ENCODE measurements around the gene HACL1. TPM values are rescaled to one million over a fixed set of nuclear protein-coding genes. Genes with fewer than 3 reads are reported as not detected.
A peak's percentile ranks its signal among the peaks of the same experiment; 100 is the strongest.

The HACL1 gene
- total RNA-seq (2014; rRNA removed; shearing (Covaris generic)), result 22.4 and 23.6 TPM in 2 replicates

DNA sequence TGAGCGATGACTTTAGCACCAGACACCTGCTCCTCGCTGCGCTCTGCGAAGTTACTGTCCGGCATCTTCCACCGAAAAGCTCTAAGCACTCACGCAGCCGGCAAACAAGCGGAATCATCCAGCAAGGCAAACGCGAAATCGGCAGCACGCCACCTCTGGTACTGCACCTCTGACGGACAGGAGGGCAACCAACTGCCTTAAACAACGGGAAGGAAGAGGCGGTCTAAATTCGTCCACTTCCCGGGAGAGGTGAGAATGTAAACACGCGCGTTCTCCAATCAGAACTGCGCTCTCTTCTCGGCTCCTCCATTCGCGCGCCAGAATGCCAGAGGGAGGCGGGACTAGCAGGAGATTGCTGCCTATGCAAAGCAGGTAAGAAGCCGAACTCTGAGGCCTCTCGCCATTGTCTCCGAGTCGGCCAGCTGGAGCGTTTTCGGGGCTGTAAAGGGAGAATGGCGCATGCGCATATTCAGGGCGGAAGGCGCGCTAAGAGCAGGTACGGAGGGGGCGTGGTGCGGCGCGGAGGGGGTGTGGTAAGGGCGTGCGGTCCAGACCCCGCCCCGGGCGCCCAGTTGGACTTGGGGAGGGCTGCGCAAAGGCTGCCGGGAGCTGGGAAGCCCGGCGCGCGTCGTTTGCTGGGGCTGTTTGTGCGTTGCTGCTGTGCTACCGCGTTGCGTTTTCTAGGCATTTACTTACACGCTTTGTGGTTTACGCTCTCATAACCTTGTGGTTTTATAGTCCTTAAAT lies at the start of gene HACL1, which contains the start of gene BTD:
Gene HACL1 (minus strand): TSS at position 171 of the 747 bp plus-strand sequence. CDS start 106 bp downstream, at position 65.
Gene BTD (plus strand): TSS at position 347 of the 747 bp plus-strand sequence. CDS start 33,695 bp downstream, outside the sequence.
- DNase-seq (ENCODE audit: low spot score), result peak; percentile 95

DNA sequence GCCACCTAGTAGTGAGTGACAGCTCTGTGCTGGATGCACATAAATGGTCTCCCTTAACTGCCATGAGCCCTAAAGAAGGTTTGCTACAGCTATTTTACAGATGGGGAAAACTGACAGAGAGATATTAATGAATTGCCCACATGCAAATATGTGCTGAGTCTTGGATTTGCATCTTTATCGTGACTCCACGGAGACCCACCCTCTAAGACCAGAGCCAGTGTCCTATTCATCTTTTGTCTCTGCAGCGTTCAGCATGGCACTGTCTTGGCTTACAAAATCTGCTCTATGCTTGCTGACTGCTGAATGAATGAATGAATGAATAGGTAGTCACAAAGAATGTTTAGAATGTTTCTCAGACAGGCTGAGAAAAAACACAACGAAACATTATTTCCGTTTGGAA lies 48.5 kb upstream of the HACL1 start:
- DNase-seq (ENCODE audit: low spot score), result no peak

DNA sequence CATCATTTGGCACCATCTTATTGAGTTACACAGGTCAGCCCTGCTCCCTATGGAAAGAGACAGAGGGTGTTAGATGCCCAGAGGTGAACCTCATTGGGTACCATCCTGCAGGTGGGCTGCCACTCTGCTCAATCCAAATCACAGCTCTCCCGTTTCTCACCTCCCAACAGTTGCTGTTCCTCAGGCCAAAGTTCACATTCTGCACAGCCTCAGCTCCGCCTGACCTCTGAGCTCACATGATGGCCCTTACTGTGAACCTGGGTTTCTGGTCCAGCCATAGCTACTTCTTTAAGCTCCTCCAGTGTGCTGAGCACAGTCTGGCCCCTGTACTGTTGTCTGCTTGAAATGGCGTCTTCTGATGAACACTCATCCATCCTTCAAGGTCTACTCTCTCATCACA lies 48.0 kb upstream of the HACL1 start:
- DNase-seq (ENCODE audit: low spot score), result no peak

DNA sequence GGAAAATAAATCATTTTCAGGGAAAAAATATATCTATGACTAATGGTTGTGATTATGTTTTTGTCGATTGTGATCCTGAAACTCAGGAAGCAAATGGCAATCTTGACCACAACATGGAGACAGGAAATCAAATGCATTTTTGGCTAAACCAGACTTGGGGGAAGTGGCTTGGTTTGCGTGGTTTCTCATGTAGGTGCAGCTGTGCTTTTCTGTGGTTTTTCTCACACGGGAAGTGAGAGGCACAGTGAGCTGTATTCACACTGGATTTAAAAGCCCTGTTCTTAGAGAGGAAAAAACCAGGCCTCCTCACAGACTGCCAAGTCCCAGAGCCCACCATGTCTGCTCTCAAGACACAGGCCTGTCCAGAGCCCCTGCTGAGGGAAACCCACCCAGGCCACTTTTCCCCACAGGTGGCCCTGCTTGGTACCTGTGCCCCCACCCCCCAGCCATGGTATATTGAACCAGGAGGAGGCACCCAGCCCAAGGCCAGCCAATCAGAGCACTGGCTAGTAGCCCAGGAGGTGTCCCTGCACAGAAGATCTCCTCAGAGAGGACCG lies 46.3 kb upstream of the HACL1 start:
- no peak for DNase-seq (ENCODE audit: low spot score)

DNA sequence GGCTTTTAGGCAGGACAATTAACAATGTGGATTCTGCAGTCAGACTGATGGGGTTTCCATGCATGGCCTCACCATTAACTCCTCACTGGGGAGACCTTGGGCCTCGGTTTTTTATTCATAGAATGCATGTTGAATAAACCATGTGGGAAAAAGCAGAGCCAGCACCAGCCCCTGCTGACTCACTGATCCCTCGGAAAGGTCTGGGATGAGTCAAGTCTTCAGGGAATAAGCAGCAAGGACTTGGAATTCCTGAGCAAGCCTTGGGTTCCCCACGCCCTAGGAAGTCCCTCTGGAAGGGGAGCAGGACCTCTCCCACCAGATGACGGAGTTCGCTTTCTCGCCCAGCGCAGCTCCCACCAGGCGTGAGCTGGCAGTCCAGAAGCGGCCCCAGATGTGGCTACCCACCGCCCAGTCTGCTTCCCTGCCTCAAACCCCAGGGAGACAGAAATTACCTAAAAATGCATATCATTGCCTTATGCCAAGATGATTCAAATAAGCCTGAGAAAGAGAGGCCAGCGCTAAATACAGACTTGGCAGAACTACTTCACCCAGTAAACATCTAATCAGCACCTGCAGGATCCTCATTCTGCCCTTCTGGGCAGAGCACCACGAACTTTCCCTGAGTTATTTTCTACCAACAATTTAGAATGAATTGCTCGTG lies 45.6 kb upstream of the HACL1 start:
- no peak for DNase-seq (ENCODE audit: low spot score)

DNA sequence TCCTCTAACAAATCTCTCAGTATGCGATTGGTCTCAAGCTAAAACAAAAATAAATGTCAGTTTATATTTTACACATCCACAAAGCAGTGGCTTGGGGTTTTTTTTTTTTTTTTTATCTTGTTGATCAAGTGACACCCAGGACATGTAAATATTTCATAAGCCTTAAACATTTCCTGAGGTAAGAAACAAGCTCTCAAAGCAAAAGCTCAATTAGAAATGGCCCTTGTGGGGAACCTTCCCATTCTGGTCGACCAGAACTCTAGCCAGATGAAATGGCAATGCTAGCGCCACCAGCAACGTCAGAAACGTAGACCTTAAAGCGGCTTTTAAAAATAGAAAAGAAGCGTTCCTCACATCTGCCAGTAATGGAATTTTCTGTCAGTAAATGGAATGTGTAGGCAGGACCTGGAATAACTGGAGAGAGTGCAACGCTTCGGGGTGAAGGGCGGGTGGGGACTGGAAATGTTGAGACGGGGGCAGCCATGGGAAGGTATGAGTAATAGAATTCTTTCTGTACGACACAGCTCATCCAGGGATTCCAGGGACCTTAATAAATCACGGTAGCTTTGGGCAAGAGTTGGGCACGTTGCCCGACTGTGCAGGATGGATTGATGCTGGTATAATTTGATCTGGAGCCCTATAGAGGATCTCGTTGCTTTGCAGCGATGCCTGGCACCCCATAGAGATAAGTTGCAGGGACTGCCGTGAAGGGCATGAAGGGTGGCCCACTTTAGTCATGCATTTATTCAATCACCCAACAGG lies 44.6 kb upstream of the HACL1 start:
- no peak for DNase-seq (ENCODE audit: low spot score)

DNA sequence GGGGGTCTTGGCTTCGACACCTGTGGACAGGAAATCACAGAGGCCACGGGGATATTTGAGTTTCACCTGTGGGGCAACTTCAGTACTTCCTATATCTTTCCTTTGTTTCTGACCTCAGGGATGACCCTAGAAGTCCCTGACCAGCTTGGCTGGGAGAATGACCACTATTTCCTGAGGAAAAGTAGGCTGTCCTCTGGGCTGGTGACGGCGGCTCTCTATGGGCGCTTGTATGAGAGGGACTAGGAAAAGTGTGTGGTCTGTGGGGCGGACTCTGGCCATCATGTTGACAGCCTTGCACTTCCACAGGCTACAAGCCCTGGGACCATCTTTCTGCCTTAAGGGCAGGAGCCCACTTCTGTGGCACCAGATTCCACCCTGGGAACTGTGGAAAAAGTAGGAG lies 43.9 kb upstream of the HACL1 start:
- no peak for DNase-seq (ENCODE audit: low spot score)

DNA sequence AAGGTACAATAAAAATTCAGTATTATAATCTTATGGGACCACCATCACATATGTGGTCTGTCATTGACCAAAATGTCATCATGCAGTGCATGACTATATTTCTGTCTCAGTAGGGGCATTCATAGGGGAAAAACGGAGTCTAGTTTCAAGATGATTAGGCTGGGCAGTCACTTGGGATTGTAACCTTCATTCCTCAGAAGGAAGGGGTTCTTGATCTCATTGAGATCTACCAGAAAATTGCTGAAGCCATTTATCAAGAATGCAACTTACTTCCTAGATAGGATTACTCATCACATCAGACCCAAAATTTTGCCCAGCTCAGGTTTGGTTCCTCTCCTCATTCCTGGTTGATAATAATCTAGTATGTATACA lies 37.5 kb upstream of the HACL1 start:
- no peak for DNase-seq (ENCODE audit: low spot score)

DNA sequence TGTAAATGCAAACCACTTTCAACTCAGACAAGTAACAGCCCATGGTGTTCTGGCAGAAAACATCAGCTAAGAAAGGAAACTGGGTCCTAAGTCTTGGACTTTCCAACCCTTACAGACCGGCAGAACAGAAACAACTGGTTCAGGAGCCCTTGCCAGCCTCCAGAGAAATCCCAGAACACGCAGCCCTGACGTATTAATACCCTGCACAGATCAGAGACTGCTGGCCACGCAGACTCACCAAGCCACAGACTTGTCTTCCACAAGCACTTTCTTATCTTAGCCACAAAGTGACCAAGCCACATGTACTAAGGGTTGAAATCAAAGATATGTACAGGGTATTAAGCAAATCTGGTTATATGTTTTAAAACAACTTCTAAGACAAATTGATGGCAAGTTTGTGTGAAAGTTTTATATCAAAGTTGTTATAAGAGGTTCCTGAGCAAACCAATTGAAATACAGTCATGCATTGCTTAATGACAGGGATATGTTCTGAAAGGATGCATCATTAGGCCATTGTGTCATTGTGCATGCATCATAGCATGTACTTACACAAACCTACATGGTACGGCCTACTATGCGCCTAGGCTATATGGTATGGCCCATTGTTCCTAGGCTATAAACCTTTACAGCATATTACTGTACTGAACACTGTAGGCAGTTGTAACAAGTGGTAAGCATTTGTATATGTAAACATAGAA lies 37.0 kb upstream of the HACL1 start:
- DNase-seq (ENCODE audit: low spot score), result no peak

DNA sequence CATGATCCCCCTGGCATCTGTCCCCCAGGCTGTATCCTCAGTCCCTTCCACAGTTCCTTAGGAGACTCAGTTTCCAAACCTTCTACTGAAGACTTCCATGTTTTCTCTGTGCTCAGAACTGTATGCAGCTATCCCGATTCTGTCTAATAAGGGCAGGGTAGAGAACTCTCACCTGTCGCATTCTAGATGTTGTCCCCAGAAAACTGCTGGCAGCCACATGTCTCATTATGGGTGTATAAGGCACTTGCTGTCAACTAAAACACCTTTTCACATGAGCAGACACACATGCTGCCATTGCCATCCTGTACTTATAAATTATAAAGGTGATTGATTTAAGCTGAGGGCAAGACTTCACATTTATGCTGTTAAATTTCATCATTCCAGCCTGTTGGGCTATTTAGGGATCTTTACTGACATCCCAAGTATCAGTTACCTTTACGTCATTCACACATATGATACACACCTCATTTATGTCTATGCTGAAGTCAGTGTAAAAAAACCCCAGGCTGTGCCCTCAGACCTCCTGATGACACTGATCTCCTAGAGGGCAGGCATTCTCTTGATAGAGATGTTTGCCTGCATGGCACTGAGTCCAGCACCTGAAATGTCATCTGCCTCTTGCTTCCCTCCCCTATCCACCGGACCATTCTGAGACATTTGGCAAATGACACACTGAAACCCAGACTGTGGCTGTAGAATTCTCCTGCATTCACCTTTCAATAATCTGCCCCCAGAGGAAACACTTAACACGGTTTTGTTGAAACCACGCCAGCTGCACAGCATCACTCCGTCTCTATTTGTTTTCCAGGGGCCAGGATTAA lies 36.0 kb upstream of the HACL1 start:
- DNase-seq (ENCODE audit: low spot score), result no peak

DNA sequence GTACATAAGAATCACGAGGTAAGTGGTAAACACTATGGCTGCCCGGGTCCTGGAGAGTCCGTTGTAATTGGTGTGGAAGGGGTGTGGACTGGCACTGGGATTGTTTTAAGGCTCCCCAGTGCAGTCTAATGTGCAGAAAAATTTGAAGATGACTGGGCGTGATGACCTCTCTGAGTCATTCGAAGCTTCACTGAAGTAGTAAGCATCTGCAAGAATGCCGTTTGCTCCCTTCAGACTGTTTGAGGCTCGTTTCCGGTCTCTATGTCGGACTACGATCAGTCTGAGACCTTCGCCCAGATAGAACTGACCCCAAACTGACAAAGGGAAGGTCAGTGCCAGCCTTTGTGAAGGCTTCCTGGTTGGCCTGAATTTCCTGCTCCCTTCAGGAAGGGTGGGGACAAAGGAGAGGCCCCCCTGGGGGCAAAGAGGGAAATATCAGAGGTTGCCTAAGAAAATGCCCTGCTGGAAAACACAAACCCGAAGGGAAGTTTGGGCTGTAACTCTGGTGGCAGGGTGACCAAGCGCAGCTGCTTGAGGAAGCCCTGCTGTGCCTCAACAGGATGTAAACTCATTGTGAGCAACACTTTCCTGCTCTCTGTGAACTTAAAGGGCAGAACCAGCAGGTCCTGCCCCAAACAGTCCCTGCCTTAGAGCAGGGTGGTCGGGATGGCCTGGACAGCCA lies 34.8 kb upstream of the HACL1 start:
- DNase-seq (ENCODE audit: low spot score), result no peak

DNA sequence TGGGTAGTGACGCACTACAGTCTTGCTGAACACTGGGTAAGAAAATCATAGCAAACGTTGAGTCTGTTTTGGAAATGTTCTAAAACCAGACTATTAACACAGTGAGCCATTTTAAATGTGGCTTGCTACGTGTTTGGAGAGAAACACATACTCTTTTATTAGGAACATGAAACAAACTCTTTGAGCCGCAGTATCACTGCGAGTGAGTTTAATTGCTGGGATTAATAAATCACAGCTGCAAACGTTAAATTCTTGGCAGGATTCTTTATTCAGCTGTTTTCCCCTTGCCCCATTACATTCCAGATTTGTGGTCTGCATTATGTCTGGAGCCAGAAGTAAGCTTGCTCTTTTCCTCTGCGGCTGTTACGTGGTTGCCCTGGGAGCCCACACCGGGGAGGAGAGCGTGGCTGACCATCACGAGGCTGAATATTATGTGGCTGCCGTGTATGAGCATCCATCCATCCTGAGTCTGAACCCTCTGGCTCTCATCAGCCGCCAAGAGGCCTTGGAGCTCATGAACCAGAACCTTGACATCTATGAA lies 33.8 kb upstream of the HACL1 start:
- DNase-seq (ENCODE audit: low spot score), result no peak

DNA sequence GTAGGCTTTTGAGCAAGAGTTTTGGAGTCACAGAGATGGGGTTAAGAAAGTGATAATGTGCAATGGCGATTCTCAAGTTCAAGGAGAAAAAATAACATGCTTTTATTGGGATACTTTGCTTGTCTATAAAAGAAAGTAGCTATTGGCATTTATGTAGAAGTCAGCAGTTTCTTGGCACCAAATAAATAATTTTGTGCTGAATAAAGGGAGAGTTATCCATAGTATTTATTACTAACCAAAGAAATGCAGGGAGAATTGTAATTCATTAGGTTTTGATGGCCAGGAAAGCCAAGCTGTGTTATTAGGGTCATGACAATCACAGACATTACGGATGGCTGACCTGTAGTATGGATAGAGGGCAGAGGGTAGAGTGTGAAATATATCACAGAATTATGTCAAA lies 33.3 kb upstream of the HACL1 start:
- DNase-seq (ENCODE audit: low spot score), result no peak

DNA sequence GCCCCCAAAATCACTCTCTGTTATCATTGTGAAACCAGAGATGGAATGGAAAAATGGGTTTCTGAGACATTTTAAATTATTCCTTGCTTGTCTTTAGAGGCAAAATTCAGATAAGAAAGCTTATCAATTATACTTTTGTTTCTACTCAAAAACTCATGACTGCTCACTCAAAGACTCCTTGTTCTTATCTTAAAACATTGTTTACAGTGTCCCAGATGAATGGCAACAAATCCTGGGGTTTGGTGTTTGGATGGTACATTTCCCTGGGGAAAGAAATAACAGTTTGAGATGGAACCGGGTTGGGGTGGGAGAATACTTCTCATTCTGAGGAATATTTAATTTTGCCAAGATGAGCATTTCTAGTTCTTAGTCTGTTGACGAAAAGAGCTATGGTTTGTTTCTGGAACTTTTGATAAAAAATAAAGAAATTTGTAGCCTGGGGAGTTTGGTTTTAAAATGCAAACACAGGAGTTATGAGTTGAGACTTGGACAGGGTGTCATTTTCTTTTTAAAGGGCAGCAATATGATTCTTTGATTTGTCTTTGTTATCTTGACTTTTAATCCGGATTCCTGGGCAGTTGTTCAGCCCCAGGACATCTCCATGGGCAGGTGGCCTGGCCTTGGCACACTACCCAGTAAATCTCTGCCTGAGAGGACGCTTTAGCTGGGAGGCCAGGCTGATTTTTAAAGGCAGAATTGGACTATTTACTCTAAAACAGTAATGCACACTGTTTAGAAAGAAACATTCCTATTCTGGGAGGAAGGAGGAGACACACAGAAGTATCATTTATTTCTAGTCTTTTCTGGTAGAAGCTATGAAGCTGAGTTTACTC lies 32.6 kb upstream of the HACL1 start:
- DNase-seq (ENCODE audit: low spot score), result no peak

DNA sequence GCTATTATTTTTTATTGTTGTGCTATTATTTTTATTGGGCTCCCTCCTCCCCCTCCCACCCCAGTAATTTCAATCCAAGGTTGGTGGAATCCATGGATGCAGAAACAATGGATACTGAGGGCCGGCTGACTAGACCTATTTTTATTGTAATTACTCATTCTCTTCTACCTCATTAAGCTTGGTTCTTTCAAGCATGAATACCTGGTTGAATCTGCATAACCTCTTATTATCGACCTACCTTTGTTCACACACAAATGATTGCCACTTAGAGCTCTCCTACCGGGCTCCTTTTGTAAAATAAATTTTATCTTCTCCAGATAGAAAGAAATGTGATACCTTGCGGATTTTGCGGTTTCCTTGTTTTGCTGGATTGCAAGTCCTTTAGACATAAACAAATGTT lies 31.8 kb upstream of the HACL1 start:
- DNase-seq (ENCODE audit: low spot score), result no peak

DNA sequence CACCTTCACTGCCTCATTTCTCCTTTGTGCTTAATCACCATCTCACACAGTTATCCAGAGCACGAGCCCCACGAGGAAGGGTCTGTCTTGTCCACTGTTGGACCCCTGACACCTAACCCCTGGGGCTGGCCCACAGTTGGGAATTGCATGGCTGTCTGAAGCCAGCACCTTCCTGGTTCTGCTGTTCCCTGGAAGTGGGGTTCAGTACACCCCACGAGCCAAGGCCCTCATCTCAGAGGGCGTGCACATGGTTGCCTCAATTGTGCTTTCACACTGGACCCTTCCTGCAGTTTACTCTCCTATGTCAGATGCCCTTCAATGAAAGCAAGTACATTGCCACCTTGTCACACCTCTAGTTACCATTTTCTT lies 30.8 kb upstream of the HACL1 start:
- no peak for DNase-seq (ENCODE audit: low spot score)

DNA sequence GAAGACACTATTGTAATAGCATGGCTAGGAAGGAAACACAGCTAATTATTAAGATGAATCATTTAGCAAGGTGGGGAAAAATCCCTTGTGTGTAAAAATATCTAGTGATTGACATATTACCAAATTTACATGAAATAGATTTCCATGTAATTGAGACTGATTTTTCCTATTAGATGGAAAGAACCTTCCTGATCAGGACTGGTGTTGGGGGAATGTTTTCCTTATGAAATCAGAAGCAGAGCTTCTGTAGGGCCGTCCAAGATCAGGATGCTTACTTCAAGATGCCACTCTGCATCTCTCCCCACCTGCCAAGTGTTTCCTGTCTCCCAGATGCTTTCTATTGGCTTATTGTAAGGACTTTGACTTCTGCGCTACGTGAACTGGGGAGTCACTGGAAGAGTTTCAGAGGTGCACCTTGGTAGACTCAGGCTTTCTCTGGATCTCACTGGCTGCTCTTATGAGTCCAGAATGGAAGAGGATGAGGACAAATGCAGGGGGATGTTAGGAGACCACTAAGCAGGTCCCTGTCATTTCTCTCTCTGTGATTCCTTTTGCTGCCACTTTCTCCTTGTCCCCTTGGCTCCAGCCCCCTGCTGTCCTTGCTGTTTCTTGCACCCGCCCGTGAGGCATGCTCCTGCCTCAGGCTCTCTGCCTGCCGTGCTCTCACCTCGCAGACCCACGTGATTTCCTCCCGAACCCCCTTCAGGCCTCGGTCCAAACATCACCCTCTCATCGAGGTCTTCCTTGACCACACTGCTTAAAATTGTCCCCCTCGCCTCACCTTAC lies 30.2 kb upstream of the HACL1 start:
- no peak for DNase-seq (ENCODE audit: low spot score)
